Fibroblast of skin of left quadriceps (primary cell): ENCODE results near the gene ZNF827.

ENCODE experiments used
- DNase-seq, 2 experiments: peaks; one replicate each; pipeline ENCODE4 v3.0.0-alpha.2; 2013; ENCODE audit warnings: low read depth in 2 of 2

Gene ZNF827

DNA sequence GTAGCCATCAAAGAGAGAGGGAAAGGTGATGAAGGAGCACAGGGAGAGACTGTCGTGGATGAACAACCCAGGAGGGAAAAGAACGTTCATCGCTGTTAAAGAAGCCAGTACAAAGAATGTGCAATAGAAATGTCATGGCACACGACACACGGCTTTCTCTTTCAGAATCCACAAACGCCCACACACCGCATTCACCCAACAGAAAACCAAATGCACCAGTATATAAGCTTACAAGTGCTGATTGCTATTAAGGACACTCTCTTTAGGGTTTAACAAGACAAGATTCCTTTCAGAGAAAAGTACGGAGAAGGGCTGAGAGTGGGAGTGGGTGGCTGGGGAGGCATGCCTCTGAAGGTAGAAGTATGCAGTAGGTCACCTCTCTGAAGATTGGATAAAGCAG lies 178.4 kb downstream of the ZNF827 start:
- DNase-seq, result no peak

DNA sequence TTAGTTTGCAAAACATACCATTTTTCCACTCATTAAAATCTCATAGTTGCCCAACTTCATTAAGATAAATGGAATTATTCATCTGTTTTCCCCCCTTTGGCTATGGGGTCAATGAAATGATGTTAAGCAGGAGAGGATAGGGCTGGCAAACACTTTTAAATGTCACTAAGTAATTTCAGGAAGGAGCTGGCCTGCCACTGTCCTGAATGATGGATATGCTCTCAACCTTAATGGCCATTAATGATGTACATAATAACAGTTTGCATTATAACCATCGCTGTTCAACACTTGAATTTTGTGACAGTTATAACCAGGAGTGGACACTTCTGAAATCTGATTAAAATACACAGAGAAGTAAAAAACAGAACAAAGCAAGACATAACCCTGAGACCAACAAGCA lies 181.4 kb downstream of the ZNF827 start:
- DNase-seq, result no peak

- DNase-seq, result no peak
Measured at GRCh38 chr4:145756244-145756643, 182.4 kb downstream of the ZNF827 start.

DNA sequence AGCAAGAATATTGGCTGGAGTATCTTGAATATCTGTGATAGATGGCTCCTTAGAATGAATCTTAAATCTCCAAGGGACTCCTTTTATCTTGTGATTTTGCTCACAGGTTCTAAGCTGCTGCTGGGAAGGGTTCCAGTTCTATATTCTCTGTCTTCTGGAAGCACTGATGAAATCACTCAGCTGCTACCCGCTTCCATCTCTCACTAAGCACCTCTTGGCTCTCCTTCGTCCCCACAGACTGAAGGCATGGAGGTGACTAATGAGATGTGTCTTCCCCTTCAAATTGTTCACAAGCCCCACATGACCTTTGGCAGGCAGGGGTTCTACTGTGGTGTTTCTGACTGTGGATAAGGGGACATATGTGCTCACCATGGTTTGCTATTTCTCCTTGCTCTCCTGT lies 182.8 kb downstream of the ZNF827 start:
- no peak for DNase-seq

DNA sequence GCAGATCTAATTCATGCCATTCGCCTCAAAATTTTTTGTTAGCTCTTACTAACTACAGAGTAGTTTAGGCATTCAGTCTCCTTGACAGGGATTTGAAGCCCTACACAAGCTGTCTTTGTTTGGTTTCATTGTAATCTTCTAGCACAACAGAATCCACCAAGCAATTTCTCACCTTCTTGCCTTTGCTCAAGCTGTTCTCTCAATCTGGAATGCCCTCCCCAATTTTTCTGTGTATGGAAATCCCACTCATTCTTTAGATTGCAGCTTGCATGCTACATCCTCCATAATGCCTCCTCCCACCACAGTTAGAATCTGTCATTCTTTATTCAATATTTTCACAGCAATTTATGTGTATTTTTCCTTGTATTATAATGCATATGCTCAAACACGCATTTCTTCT lies 195.0 kb downstream of the ZNF827 start:
- no peak for DNase-seq

GRCh38 chr4:145740806-145741205 lies 197.8 kb downstream of the ZNF827 start:
- no peak for DNase-seq

DNA sequence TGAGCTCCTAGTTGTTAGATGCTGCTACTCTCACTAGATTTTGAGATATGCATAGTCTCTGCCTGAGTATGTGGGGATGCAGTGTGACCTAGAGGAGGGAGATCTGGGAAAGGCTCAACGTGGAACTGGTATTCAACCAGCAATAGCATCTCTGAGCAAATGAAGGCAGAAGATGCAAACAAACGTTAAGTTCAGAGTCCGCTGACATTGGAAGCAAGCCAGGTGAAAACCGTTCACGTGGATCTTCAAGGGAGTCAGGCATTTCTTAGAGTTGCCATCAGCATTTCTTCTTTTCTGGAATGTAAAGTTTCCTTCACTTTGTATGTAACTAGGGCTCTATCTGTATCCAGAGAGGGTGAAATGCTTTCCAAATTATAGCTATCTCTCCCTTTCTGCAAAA lies 198.8 kb downstream of the ZNF827 start:
- DNase-seq, result no peak

GRCh38 chr4:145736241-145736831 lies 202.3 kb downstream of the ZNF827 start:
- no peak for DNase-seq

DNA sequence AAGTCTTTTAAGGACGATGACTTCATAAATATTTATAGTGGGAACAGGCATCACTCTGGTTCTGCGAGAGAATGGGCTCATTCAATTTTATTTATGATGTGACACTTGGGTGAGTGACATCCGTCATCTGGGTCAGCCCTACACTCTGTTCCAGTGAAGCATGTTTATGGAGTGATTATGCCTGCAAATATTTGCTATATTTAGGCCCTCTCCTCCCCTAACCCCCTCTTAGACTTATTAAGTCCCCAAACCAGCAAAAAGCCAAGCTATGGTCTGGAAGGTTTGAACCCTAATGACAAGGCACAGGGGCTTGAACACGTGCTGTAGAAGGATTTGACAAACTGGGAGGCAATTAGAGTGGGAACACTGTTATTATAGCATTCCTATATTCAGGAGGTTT lies 202.8 kb downstream of the ZNF827 start:
- DNase-seq, result no peak

DNA sequence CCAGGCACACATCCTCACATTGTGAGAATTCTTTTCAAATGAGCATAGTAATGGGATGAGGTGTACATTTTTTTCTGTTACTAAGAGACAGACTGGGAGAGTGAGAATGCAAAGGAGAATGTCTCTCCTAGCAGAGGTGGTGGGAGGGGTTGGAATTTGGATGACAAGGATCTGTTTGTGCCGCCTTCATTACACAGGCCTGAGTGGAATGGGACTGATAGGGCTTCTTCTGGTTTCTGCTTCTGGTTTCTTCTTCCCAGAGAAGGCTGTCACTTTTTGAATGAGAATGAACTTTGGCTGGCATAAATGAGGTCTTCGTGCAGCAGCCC lies 203.3 kb downstream of the ZNF827 start:
- peak; percentile 92 to 93 for DNase-seq

DNA sequence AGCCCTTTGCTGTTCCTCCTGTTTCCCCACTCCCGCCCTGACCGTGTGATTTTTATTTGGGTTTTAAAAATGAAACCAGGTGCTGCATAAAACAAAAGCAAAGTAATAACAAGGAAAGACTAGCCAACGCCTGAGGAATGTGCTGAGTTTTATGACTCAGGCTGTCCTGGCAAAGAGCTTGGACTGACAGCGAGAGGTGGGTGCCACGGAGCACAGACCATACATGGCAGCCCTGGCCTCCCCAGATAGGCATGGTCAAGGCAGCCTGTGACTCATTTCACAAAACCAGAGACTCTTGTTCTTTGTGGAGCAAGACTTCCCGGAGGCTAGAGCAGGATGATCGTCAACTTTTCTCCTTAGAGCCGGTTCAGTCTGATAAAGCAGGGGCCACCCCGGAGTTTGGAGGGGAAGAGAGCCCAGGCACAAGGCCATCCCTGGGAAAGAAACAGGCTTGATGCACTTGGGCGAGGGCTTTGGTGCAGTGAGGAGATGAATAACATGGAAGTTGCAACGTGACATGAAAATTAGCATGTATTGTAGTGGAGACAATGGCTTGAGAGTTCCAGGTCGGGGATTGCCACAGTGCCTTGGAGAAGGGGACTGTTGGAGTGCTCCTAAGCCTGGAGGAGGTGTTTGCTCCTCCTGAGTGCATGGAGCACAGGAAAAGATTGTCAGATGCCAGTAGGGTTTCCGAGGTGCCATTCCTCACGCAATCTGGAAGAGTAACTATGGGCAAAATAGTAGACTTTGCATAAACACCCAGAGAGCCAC lies 203.9 kb downstream of the ZNF827 start:
- peak; percentile 87 to 88 for DNase-seq

- DNase-seq, result no peak
Measured at GRCh38 chr4:145734031-145734430, 204.6 kb downstream of the ZNF827 start.

- DNase-seq, result peak; percentile 87 to 88
Measured at GRCh38 chr4:145732895-145733880, 205.4 kb downstream of the ZNF827 start.

- no peak for DNase-seq
Measured at GRCh38 chr4:145732001-145732815, 206.4 kb downstream of the ZNF827 start.

GRCh38 chr4:145731028-145731427 lies 207.6 kb downstream of the ZNF827 start:
- DNase-seq, result peak in 1 of 2 experiments; percentile 37

GRCh38 chr4:145730026-145730425 lies 208.6 kb downstream of the ZNF827 start:
- no peak for DNase-seq

DNA sequence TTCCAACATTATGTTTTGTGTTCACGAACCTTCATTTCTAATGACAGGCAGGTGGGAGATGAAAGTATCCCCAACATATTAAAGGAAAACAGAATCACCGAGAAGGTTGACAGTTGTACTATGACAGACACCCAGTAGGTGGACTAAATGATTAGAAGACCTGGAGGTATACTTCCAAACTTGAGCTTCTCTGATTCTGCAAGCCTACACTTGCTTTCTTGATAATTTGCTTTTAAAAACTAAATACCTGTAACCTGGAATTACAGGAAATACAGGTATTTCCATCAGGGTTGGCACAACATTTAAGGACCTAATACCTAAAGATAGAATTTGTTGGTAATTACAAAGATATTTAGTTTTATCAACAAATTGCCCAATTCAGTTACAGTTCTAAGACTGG lies 215.3 kb downstream of the ZNF827 start:
- DNase-seq, result no peak

GRCh38 chr4:145722561-145722960 lies 216.1 kb downstream of the ZNF827 start:
- DNase-seq, result no peak

DNA sequence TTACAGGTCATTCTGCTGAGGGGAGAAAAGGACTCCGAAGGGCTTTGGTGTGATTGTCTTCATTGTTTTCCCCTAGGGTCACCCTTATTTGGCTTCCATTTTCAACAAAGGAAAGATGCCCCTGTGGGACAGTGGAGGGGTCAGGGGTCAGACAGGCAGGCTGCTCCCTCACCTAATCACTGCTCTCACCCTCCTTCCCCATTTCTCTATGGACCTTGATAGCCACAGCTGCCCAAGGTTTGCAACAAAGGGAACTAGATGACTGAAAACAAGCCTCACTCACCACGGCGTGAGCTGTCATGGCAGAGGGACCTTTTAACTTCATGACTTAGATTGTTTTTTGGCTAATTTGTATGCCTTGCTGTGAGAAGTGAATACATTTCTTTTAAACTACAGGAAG lies 218.0 kb downstream of the ZNF827 start:
- DNase-seq, result no peak

- no peak for DNase-seq
Measured at GRCh38 chr4:145719752-145720624, 218.6 kb downstream of the ZNF827 start.
